Mononuclear cell (primary cell): ENCODE measurements around the gene ZNF764. TPM values are rescaled to one million over a fixed set of nuclear protein-coding genes. Genes with fewer than 3 reads are reported as not detected.
A peak's percentile ranks its signal among the peaks of the same experiment; 100 is the strongest.
"Not testable (repeated sequence)": the region's sequence is repeated elsewhere in the genome, so short reads cannot be mapped to it uniquely, and the experiment has no call there.

Source experiments
- H3K27me3 ChIP-seq: 2 replicates; pipeline ENCODE4 v1.6.0; 2011; ENCODE audit warnings: low read length, control low read depth; ENCODE audit not compliant: insufficient read depth
- H3K4me1 ChIP-seq: 2 replicates; pipeline ENCODE4 v1.5.1; 2011; ENCODE audit warnings: mild to moderate bottlenecking, low read length, control low read depth; ENCODE audit not compliant: insufficient read depth
- H3K4me3 ChIP-seq: 2 replicates; pipeline ENCODE4 v1.5.1; 2011; ENCODE audit warnings: mild to moderate bottlenecking, low read length, moderate library complexity
- H3K9me3 ChIP-seq: 2 replicates; pipeline ENCODE4 v1.5.1; 2011; ENCODE audit warnings: low read depth, mild to moderate bottlenecking, control low read depth, low read length
- total RNA-seq: library from RNA; depleted of rRNA; stranded (reverse); fragments of >200 nt; gene quantifications from one replicate; pipeline ENCODE4 v1.2.3, GENCODE V29; 2012

Gene ZNF764
- total RNA-seq, 1 donor: 10.5 TPM

DNA sequence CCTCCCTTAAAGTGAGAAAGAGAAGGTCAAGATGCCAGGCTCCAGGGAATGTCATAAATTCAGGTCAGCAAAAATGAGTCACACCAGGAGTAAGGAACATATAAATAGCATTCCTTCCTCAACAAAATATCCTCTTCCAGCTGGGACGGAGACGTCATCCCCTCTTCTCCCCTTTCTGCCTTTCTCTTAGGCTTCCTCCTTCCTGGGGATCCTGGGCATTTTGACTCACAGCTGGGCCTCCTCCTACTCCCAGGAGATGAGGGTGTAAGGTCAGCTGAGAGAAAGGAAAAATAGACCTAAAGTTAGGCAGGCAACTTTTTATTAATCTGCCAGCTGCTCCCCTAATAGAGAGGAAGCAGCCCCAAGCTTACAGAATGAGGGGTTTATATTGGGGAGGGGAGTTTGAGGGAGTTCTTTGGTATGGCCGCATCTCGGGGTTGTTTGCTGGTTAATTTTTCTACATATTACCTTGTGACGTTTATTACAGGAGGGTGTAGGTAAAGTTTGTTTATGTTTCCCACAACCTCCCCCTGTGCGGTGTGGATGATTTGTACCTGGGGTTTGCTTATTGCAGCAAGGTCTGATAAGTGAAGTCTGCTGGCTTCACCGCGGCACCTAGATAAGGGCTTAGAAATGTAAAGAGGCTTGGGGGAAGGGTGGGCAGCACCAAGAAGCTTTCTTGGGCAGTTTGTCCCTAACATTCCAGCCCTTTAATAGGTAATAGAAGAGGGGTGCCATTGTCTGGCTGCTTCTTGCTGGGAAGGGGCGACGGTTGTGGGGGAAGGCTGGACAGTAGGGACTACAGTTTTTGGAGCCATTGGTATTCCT, 16.5 kb downstream of the ZNF764 start:
- Histone ChIP-seq H3K4me3 (no peak overlapping the region), H3K9me3 (no peaks in the 10 kb centered on the region), H3K4me1 (peaks cover 12% of the 10 kb centered on the region), H3K27me3 (no peaks in the 10 kb centered on the region)

DNA sequence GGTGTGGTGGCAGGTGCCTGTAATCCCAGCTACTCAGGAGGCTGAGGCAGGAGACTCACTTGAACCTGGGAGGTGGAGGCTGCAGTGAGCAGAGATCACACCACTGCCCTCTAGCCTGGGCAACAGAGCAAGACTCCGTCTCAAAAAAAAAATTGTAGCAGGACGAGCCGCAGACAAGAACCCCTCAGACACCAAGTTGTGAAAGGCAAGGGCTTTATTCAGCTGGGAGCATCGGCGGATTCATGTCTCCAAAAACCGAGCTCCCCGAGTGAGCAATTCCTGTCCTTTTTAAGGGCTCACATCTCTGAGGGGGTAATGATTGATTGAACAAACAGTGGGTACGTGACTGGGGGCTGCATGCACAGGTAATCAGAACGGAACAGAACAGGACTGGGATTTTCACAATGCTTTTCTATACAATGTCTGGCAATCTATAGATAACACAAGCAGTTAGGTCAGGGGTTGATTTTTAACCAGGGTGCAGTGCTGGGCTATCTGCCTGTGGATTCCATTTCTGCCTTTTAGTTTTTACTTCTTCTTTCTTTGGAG, 17.2 kb downstream of the ZNF764 start:
- H3K9me3 ChIP-seq, H3K27me3 ChIP-seq, H3K4me3 ChIP-seq: not testable (repeated sequence)
- H3K4me1 ChIP-seq: peaks cover 12% of the 10 kb centered on the region

DNA sequence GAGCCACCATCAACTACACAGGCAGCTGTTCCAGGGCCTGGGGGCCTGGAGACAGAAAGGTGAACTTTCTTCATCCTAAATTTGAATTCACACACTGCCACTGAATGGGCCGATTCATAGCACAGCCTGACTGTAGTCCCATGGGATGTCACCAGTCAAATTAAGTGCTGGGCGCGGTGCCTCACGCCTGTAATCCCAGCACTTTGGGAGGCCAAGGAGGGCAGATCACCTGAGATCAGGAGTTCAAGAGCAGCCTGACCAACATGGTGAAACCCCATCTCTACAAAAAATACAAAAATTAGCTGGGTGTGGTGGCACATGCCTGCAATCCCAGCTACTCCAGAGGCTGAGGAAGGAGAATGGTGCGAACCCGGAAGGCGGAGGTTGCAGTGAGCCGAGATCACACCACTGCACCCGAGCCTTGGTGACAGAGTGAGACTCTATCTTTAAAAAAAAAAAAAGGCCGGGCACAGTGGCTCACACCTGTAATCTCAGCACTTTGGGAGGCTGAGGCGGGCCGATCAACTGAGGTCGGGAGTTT, 18.1 kb downstream of the ZNF764 start:
- peaks cover 17% of the 10 kb centered on the region for H3K4me1 ChIP-seq
- H3K27me3 ChIP-seq, H3K4me3 ChIP-seq: not testable (repeated sequence)

DNA sequence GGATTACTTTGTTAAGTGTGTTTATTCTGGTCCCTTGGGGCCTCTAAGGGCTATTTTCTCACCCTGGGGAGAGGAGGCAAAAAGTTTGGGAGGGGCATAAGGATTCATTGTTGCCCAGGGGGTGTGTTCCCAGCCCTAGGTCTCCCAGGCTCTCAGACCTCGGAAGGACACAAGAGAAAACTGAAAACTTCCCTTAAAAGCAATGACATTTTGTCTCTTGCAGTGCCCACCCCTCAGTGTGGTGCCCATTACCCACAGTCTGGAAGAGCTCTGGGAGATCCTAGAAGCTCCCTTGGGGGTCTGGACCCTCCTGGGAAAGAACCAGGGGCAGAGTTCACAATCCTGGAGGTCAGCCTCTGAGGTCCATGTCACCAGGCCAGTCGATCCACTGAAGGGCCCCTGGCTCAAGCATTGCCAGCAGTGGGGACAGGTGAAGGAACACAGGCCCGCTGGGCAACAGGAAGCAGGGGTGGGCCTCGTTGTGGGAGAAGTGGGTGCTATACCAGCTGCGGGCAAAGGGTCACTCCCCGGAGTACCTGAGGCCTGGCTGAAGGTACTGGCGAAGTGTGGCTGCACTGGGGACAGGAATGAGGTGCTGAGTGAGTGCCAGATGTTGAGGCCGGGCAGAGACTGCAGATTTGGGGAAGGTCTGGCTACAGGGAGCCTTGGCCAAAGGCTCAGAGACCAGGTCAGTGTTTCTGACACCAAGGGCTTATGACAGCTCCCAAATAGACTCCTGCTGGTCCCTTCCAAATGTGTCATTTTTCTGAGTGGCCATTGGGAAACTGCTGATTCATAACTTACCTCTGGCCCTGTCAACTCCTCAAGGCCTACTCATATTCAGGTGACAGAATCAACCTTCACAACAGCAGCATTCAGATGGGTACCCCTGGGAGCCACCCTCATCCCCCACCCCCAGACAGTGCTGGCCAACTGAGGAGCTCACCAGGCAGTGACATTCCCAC, 18.9 kb downstream of the ZNF764 start:
- Histone ChIP-seq H3K9me3 (no peaks in the 10 kb centered on the region), H3K4me3 (no peak overlapping the region), H3K4me1 (peaks cover 18% of the 10 kb centered on the region), H3K27me3 (no peaks in the 10 kb centered on the region)

More for the DNA sequence above, 18.1 kb downstream of the ZNF764 start:
- not testable (repeated sequence) for H3K9me3 ChIP-seq

DNA sequence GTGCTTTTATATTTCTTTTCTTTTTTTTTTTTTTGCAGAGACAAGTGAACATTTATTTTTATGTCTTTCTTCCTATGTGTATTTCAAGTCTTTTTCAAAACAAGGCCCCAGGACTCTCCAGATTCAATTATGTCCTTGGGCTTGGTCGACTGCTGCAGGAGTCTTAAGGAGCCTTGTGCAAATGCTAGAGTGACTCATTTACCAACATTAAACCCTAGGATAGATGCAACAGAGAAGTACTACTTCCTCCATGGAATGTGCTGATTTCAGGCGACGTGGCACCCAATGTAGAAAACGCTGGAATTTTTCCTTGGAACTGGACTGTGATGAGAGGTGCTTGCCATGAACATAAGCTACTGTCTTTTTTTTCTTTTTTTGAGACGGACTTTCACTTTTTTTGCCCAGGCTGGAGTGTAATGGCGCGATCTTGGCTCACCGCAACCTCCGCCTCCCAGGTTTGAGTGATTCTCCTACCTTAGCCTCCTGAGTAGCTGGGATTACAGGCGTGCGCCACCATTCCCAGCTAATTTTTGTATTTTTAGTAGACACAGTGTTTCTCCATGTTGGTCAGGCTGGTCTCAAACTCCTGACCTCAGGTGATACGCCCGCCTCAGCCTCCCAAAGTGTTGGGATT, 21.7 kb downstream of the ZNF764 start:
- H3K4me3 ChIP-seq, H3K9me3 ChIP-seq, H3K27me3 ChIP-seq: not testable (repeated sequence)
- H3K4me1 ChIP-seq: peaks cover 30% of the 10 kb centered on the region

DNA sequence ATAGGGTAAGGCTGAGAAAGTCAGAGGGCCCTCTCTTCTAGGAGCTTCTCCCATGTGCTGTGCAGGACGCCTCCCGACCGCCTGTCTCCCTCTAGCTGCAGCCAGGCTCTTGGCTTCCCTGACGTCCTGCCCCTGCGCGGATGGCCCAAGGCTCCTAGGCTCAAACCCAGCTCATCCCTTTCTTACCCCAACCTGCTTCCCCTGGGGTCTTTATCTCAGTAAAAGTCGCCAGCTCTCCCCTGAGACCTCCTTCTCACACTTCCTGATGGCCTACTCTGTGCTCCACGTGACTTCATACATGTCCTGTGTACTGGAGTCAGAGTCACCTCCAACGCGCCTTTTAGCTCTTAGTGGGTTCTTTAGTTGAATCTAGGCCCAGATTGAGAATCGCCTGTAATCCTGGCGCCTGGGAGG, 22.4 kb downstream of the ZNF764 start:
- peak overlapping the region; percentile 65 for H3K4me3 ChIP-seq
- H3K4me1 ChIP-seq: peaks cover 30% of the 10 kb centered on the region
- no peaks in the 10 kb centered on the region for H3K27me3 ChIP-seq
- H3K9me3 ChIP-seq: no peaks in the 10 kb centered on the region

DNA sequence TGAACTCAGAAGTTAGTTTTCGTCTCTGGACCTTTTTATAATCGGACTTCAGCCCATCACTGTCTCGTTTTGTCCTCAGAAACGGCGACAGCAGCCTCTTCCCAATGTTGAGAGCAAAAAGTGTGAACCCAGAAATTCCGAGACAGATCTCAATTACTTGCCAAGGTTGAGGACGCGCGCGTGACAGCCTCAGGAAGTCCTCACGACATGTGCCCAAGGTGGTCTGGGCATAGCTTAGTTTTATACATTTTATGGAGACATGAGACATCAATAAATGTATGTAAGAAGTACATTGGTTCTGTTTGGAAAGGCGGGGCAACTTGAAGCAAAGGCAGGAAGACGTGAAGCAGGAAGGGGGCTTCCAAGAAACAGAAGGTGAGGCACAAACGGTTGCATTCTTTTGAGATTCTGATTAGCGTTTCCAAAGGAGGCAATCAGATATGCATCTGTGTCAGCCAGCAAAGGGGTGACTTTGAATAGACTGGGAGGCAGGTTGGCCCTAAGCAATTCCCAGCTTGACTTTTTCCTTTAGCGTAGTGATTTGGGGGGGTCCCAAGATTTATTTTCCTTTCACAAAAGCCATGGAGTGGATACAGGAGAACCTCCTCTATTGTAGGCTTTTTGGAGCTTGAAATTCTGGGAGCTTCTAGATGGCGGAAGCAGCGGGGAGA, 22.9 kb downstream of the ZNF764 start:
- Histone ChIP-seq H3K9me3 (no peaks in the 10 kb centered on the region), H3K4me3 (peak overlapping the region; percentile 65), H3K4me1 (peaks cover 30% of the 10 kb centered on the region), H3K27me3 (no peaks in the 10 kb centered on the region)

DNA sequence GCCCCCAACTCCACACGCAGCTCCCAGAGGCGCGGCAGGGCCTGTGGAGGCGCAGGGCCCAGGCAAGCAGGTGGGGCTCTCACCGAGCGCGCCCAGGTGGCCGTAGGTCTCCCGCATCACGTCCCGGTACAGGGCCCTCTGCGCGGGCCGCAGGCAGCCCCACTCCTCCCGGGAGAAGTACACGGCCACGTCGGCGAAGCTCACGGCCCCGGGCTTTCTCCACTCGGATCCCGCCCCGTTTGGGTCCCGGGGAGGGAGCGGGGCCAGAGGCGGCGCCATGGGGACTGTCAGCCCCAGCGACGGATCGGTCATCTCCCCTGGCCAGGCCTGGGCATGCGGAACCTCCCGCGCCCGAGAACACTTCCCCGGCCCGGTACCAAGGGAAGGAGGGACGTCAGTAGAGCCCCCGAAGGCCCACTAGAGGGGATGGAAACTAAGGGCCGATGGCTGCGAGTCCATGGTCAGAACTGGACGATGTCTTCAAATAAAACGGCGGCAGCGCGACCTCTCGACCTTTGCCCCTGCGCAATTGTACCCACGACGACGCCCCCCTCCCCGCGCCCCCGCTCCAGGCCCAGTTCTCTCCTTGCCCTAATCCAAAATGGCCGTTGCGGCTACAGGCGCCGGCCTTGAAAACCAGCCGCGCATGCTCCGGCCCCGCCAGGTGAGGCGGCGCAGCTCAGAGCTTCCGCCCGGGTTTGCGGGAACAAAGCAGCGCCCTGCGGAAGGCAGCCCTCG, 23.6 kb downstream of the ZNF764 start, which contains the start of gene ZNF747:
Gene ZNF747, minus strand, starts transcription at position 491 of the 738 bp plus-strand sequence. Its CDS starts 179 bp downstream, at position 312.
- H3K4me3 ChIP-seq: peak within 1 kb of the TSS; percentile 65
- peaks cover 30% of the 10 kb centered on the region for H3K4me1 ChIP-seq
- H3K27me3 ChIP-seq: no peaks in the 10 kb centered on the region

DNA sequence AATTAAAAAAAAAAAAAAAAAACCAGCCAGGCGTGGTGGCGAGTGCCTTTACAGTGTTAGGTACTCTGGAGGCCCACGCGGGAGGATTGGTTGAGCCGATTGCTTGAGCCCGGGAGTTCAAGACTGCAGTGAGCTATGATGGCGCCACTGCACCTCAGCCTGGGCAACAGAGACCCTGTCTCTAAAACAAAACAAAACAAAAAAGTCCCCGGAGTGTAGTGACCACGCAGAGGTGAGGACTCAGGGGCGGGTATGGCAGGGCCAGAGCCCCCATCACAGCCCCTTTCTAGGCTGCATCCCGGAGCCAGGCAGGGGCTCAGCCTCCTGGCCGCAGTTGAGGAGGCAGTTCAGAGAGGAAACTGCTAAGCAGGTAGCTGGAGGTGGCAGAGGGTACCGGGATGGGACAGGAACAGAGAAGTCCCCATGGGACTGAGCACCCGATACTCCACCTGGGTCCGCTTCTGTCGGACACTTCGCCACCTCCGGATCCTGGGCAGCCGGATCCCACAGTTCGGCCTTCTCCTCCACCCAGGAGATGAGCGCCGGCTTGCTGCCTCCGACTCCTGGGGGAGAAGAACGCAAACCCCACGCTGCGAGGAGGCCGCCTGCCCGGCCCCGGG, 24.3 kb downstream of the ZNF764 start:
- Histone ChIP-seq H3K4me1 (peaks cover 30% of the 10 kb centered on the region), H3K27me3 (no peaks in the 10 kb centered on the region), H3K4me3 (peak overlapping the region; percentile 65), H3K9me3 (no peaks in the 10 kb centered on the region)

More for the DNA sequence above, 23.6 kb downstream of the ZNF764 start, which contains the start of gene ZNF747:
- H3K9me3 ChIP-seq: no peaks in the 10 kb centered on the region

DNA sequence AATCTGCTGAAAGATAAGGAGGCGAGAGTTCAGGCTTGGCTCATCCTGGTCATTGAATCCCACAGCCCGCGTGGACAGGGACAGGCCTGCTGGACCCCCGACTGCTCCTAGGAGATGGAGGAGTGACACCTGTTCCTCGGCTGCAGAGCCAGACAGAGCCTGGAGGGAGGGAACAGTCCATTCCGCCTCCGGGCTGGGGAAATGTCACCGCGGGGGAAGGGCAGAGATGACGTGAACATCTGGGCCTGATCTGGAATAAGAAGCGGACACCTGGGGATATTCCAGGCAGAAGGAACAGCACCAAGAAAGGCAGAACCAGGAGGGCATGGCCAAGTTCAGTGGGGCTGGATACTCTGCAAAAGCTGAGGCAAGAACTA, 25.0 kb downstream of the ZNF764 start:
- H3K9me3 ChIP-seq: no peaks in the 10 kb centered on the region
- H3K4me3 ChIP-seq: no peak overlapping the region
- H3K4me1 ChIP-seq: peaks cover 37% of the 10 kb centered on the region
- no peaks in the 10 kb centered on the region for H3K27me3 ChIP-seq

DNA sequence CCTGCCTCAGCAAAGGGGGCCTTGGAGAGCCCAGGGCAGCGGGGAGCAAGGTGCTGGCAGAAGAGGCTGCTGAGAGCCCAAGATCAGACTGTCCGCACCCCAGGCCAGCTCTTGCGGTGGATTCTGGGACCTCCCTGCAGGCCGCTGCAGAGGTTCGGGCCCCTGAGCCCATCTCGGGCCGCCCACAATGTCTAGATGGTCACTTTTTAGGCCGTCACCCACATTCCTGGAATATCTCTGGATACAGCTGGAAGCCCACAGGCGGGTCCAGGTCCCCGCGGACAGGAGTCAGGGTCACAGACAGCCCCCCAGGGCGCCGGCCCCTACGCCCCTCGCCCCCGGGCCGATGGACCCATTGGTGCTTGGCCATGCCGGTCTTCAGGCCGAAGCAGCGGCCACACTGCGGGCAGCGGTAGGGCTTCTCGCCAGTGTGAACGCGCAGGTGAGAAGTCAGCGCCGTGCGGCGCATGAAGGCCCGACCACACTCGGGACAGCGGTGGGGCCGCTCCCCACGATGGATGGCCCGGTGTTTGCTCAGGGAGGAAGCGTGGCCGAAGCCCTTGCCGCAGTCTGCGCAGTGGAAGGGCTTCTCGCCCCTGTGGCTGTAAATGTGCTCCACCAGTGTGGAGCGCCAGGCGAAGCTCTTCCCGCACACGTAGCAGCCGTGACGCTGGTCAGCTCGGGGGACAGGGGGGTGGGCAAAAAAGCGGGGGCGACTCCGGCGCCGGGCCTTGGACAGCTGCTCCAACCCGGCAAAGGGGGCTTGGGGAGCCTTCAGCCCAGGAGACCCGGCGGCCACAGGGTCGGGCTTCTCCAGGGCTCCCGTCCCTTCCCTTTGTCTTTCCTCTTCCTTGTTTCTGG, 25.7 kb downstream of the ZNF764 start:
- H3K4me1 ChIP-seq: peaks cover 43% of the 10 kb centered on the region

DNA sequence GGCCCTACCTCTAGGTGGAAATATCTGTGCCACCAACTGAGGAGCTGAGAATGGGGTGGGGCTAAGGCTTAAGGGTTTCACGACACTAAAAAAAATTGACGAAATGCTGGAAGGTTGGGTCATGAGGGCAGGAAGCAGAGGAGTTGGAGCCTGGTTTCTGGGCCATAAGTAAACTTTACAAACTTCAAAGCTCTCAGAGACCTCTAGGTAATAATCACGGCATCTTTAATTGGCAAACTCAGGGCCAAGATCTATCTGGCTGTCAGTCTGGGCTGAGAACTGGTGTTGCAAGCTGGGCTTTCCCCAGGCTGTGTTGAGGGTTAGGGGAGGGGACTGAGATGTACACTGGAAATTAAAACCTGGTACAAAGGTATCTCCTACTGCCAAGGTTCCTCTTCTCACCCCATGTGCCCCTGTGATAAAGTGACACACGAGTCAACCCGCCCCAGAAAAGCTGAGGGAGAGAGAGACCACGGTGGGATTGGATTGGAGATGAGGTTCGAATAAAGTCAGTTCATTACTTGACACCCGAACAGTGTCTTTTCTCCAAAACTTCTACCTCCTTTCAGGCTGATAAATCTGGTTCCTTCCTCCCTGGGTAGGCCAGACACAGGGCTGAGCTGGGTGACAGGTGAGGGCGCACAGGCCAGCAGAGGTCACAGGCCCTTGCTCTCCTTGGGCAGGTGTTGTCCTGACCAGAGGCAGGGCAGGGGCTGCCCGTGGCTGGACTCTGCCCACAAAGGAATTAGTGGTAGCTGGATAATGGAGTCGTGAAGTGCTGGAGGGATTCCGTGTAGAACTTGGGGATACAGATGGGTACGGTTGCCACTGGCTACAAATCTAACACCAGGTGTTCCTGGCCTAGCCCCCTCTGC, 27.8 kb downstream of the ZNF764 start:
- Histone ChIP-seq H3K27me3 (no peaks in the 10 kb centered on the region), H3K4me1 (peaks cover 39% of the 10 kb centered on the region), H3K9me3 (no peaks in the 10 kb centered on the region), H3K4me3 (no peak overlapping the region)

More for the DNA sequence above, 25.7 kb downstream of the ZNF764 start:
- H3K9me3 ChIP-seq: no peaks in the 10 kb centered on the region
- no peaks in the 10 kb centered on the region for H3K27me3 ChIP-seq
- no peak overlapping the region for H3K4me3 ChIP-seq
